SU-DHL-6 (cell line): ENCODE data around the gene AUH.

ENCODE experiments used
- H2AFZ ChIP-seq: fragments of 200-600 bp; sonication (generic); 2 replicates; pipeline ENCODE4 v1.6.1; 2014; ENCODE audit warnings: low read depth, mild to moderate bottlenecking, moderate library complexity, mixed read lengths, antibody characterized with exemption, low read length; ENCODE audit not compliant: severe bottlenecking
- H3F3A ChIP-seq: fragments of 200-600 bp; shearing (Covaris generic); 2 replicates; pipeline ENCODE4 v1.6.0; 2016; ENCODE audit warnings: antibody characterized with exemption, mild to moderate bottlenecking; ENCODE audit not compliant: insufficient read depth
- H3K27ac ChIP-seq: fragments of 200-600 bp; sonication (generic); 2 replicates; pipeline ENCODE4 v1.5.1; 2016; ENCODE audit warnings: low read depth, mild to moderate bottlenecking, low read length, moderate library complexity, mixed read lengths
- H3K27me3 ChIP-seq: fragments of 200-600 bp; sonication (generic), shearing (Covaris generic); 2 replicates; pipeline ENCODE4 v1.6.0; 2014; ENCODE audit warnings: mild to moderate bottlenecking, low read length
- H3K36me3 ChIP-seq: fragments of 200-600 bp; sonication (generic); 2 replicates; pipeline ENCODE4 v1.6.1; 2014; ENCODE audit warnings: mild to moderate bottlenecking, low read length, mixed read lengths
- H3K4me2 ChIP-seq: fragments of 300-600, 200-600 bp; shearing (Covaris generic), sonication (generic); 2 replicates; pipeline ENCODE4 v1.6.0; 2014; ENCODE audit warnings: low read length, low read depth, mild to moderate bottlenecking; ENCODE audit not compliant: poor library complexity, severe bottlenecking
- H3K4me3 ChIP-seq: fragments of 200-600 bp; sonication (generic); 2 replicates; pipeline ENCODE4 v1.5.1; 2014; ENCODE audit warnings: antibody characterized with exemption, low read length, mild to moderate bottlenecking, mixed read lengths; ENCODE audit not compliant: insufficient read depth, poor library complexity, severe bottlenecking
- H3K79me2 ChIP-seq: fragments of 200-600 bp; sonication (generic); 2 replicates; pipeline ENCODE4 v1.6.1; 2014; ENCODE audit warnings: mild to moderate bottlenecking, low read length, moderate library complexity; ENCODE audit not compliant: insufficient read depth
- H3K9ac ChIP-seq: fragments of 200-600 bp; sonication (generic); 2 replicates; pipeline ENCODE4 v1.7.0; 2014; ENCODE audit warnings: mild to moderate bottlenecking, low read length
- H3K9me2 ChIP-seq: fragments of 200-600 bp; sonication (generic); replicated peaks from 2 replicates; pipeline ENCODE4 v1.6.1; 2014; ENCODE audit warnings: low read length; ENCODE audit not compliant: insufficient read depth
- H3K9me3 ChIP-seq: fragments of 200-600 bp; sonication (generic); 2 replicates; pipeline ENCODE4 v1.6.1; 2014; ENCODE audit warnings: low read length, mixed read lengths; ENCODE audit not compliant: insufficient read depth
- H4K20me1 ChIP-seq: fragments of 200-600 bp; sonication (generic); 2 replicates; pipeline ENCODE4 v1.6.1; 2014; ENCODE audit warnings: low read depth, mild to moderate bottlenecking, antibody characterized with exemption, low read length, moderate library complexity, mixed read lengths
- EZH2phosphoT487 ChIP-seq: fragments of 200-600 bp; sonication (generic), shearing (Covaris generic); conservative IDR thresholded peaks from 2 replicates; pipeline ENCODE4 v1.6.1; 2018; ENCODE audit warnings: mild to moderate bottlenecking, antibody characterized with exemption, low read length, moderate library complexity, mixed read lengths
- TF ChIP-seq, protein P1 (sequence below): fragments of 200-600 bp; sonication (generic); IDR thresholded peaks from one replicate; pipeline ENCODE4 v1.5.1; 2017; ENCODE audit warnings: antibody characterized with exemption, mild to moderate bottlenecking, low read length, moderate library complexity; ENCODE audit not compliant: insufficient read depth, poor library complexity, severe bottlenecking

AUH gene

DNA sequence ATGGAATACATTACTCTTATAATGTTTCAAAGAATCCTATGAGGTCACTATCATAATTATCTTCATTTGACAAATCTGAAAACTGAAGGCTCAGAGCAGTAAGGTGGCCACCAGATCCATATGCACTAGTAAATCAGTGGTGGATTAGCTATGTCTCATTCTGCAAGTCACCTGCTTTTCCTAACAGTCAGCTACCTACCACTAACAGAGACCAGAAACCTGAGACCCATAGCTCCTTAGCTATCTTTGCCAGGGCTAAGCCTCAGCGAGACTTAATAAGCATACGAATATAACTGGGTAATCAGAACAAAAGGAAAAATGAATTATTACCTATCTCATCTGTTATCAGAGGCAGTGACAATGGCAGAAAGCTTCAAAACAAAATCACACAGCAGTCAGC is 118.7 kb downstream of the AUH start:
- Histone ChIP-seq H3K4me2 (no peak overlapping the region), H3K9ac (no peak overlapping the region), H3K9me2 (no peaks in the 10 kb centered on the region), H3K4me3 (no peak overlapping the region), H3F3A (no peaks in the 10 kb centered on the region), H4K20me1 (no peaks in the 10 kb centered on the region), H3K9me3 (no peaks in the 10 kb centered on the region), H2AFZ (no peak overlapping the region), H3K36me3 (no peaks in the 10 kb centered on the region), H3K27me3 (no peaks in the 10 kb centered on the region), H3K27ac (no peak overlapping the region), H3K79me2 (no peaks in the 10 kb centered on the region)
- TF ChIP-seq, protein P1, sequence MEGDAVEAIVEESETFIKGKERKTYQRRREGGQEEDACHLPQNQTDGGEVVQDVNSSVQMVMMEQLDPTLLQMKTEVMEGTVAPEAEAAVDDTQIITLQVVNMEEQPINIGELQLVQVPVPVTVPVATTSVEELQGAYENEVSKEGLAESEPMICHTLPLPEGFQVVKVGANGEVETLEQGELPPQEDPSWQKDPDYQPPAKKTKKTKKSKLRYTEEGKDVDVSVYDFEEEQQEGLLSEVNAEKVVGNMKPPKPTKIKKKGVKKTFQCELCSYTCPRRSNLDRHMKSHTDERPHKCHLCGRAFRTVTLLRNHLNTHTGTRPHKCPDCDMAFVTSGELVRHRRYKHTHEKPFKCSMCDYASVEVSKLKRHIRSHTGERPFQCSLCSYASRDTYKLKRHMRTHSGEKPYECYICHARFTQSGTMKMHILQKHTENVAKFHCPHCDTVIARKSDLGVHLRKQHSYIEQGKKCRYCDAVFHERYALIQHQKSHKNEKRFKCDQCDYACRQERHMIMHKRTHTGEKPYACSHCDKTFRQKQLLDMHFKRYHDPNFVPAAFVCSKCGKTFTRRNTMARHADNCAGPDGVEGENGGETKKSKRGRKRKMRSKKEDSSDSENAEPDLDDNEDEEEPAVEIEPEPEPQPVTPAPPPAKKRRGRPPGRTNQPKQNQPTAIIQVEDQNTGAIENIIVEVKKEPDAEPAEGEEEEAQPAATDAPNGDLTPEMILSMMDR = no peak
- TF ChIP-seq EZH2phosphoT487 = no peak

DNA sequence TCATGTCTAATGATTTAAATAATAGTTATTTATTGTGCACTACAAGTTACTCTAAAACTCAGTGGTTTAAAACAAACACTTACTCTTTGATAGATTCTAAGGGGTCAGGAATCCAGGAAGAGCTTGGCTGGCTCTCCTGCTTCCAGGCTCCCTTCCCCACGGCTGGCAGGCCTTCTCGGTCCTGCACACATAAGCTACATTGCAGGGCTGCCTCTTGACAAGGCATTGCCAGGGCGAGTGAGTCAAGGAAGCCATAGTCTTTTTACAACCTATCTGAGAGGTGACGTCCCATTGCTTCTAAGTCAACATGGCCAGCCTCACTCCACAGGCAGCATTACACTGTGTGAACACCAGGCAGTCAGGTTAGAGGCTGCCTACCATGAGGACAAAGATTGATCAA is 119.8 kb downstream of the AUH start:
- H3K4me2 ChIP-seq = no peak overlapping the region
- H3K27me3 ChIP-seq = no peaks in the 10 kb centered on the region
- no peak overlapping the region for H3K27ac ChIP-seq
- TF ChIP-seq EZH2phosphoT487 = no peak
- TF ChIP-seq, protein P1 = no peak
- no peak overlapping the region for H3K4me3 ChIP-seq
- H3K9me3 ChIP-seq = no peaks in the 10 kb centered on the region
- H3K79me2 ChIP-seq = no peaks in the 10 kb centered on the region
- H3F3A ChIP-seq = no peaks in the 10 kb centered on the region
- no peaks in the 10 kb centered on the region for H3K36me3 ChIP-seq
- H4K20me1 ChIP-seq = no peaks in the 10 kb centered on the region
- no peak overlapping the region for H3K9ac ChIP-seq
- no peaks in the 10 kb centered on the region for H3K9me2 ChIP-seq
- no peak overlapping the region for H2AFZ ChIP-seq

DNA sequence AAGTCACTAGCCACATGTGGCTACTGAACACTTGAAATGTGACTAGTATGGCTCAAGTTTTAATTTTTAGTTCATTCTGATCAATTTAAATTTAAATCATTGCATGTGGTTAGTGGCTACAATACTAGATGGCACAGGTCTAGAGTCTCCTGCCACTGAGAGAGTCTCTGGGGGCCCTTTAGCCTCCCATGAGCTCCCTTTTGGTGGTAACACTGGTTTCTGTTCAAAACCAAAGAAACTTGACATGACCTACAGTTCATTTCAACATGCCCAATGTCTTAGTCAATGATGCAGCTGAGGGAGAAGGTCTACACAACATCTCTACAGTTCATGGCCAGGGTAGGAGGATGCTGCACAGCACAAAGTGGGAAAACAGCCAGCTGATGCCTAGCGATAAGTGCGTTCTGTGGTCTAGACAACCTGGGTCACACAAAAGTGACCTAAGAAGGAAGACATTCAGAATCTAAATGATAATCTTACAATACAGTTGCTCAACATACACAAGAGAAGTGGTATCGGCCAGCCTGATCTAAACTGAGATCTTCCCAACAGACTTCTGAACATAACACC is 121.0 kb downstream of the AUH start:
- Histone ChIP-seq H2AFZ (no peak overlapping the region), H3K9me2 (no peaks in the 10 kb centered on the region), H3K9ac (no peak overlapping the region), H3K4me2 (no peak overlapping the region), H3K36me3 (no peaks in the 10 kb centered on the region), H3K79me2 (no peaks in the 10 kb centered on the region), H3K27me3 (no peaks in the 10 kb centered on the region), H3F3A (no peaks in the 10 kb centered on the region), H3K4me3 (no peak overlapping the region), H3K9me3 (no peaks in the 10 kb centered on the region), H3K27ac (no peak overlapping the region), H4K20me1 (no peaks in the 10 kb centered on the region)
- TF ChIP-seq EZH2phosphoT487 = no peak
- TF ChIP-seq, protein P1 = no peak
